Endothelial cell of umbilical vein (primary cell): ENCODE results near the gene FBXO45.

Experiments
- EZH2 ChIP-seq: IDR thresholded peaks from 2 replicates; pipeline ENCODE4 v1.6.1; 2012; ENCODE audit warnings: borderline replicate concordance, low read depth, mild to moderate bottlenecking, moderate library complexity, low read length, inconsistent platforms; ENCODE audit not compliant: severe bottlenecking
- GATA2 ChIP-seq: IDR thresholded peaks from 2 replicates; pipeline ENCODE4 v1.7.0; 2011; ENCODE audit warnings: low read depth, mild to moderate bottlenecking, moderate library complexity, mixed read lengths, low read length; ENCODE audit not compliant: insufficient read length, insufficient read depth
- JUN ChIP-seq: IDR thresholded peaks from 2 replicates; pipeline ENCODE4 v1.6.1; 2011; ENCODE audit warnings: borderline replicate concordance, low read depth; ENCODE audit not compliant: insufficient read length, insufficient read depth
- MYC ChIP-seq: IDR thresholded peaks from one replicate; pipeline ENCODE4 v1.6.1; 2011; ENCODE audit warnings: mild to moderate bottlenecking, low read depth, low read length
- POLR2A ChIP-seq: IDR thresholded peaks from 2 replicates; pipeline ENCODE4 v1.6.1; 2012; ENCODE audit warnings: low read depth, mild to moderate bottlenecking, control low read depth, low read length
- POLR2AphosphoS5 ChIP-seq: IDR thresholded peaks from 2 replicates; pipeline ENCODE4 v1.6.1; 2012; ENCODE audit warnings: low read depth, mild to moderate bottlenecking, control low read depth, low read length, moderate library complexity; ENCODE audit not compliant: insufficient read depth
- TF ChIP-seq, protein P1 (sequence below), 2 donors: IDR thresholded peaks; 1 replicate in 1 of 2; 2 replicates in 1 of 2; pipeline ENCODE4 v1.5.1; 2011; ENCODE audit warnings: low read length in 2 of 2, mild to moderate bottlenecking in 2 of 2, moderate library complexity in 2 of 2, control low read depth in 1 of 2, inconsistent platforms in 1 of 2, low read depth in 1 of 2; ENCODE audit not compliant: insufficient read depth in 1 of 2; ENCODE audit errors: extremely low read depth in 1 of 2
- TF ChIP-seq, protein P2 (sequence below): IDR thresholded peaks from 2 replicates; pipeline ENCODE4 v1.6.1; 2011; ENCODE audit not compliant: insufficient read depth, insufficient read length

DNA sequence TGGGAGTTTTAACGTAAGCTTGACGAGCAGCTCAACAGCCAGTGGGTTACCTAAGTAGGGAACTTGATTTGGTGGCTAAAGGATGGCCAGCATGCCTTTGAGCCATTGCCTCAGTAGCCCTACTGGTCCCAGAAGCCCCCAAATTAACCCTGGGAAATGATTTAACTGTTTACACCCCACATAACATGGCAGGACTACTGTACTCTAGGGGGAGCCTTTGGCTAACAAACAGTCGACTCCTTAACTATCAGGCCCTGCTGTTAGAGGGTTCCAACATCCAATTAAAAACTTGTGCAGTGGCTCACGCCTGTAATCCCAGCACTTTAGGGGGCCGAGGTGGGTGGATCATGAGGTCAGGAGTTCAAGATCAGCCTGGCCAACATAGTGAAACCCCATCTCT, 43.9 kb upstream of the FBXO45 start:
- TF ChIP-seq POLR2A (no peak), POLR2AphosphoS5 (no peak), GATA2 (no peak), EZH2 (no peak), JUN (no peak), MYC (no peak)
- TF ChIP-seq, protein P1, sequence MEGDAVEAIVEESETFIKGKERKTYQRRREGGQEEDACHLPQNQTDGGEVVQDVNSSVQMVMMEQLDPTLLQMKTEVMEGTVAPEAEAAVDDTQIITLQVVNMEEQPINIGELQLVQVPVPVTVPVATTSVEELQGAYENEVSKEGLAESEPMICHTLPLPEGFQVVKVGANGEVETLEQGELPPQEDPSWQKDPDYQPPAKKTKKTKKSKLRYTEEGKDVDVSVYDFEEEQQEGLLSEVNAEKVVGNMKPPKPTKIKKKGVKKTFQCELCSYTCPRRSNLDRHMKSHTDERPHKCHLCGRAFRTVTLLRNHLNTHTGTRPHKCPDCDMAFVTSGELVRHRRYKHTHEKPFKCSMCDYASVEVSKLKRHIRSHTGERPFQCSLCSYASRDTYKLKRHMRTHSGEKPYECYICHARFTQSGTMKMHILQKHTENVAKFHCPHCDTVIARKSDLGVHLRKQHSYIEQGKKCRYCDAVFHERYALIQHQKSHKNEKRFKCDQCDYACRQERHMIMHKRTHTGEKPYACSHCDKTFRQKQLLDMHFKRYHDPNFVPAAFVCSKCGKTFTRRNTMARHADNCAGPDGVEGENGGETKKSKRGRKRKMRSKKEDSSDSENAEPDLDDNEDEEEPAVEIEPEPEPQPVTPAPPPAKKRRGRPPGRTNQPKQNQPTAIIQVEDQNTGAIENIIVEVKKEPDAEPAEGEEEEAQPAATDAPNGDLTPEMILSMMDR (IDR thresholded peaks at IDR 0.05; ENCODE audit: extremely low read depth in 1 of 2, insufficient read depth in 1 of 2, low read depth in 1 of 2, low read length in 2 of 2), result peak; percentile 18 to 37
- TF ChIP-seq, protein P2, sequence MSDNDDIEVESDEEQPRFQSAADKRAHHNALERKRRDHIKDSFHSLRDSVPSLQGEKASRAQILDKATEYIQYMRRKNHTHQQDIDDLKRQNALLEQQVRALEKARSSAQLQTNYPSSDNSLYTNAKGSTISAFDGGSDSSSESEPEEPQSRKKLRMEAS, result no peak
